Suprapubic skin (tissue), 4 donors: ENCODE measurements around the gene SH3TC1.

Experiments
- CTCF ChIP-seq, 2 donors: fragments of 200-600 bp in 1 of 2; fragments of 450-650 bp in 1 of 2; sonication (generic) in 1 of 2; IDR thresholded peaks; one replicate each; pipeline ENCODE4 v1.5.1; 2016 to 2019; ENCODE audit warnings: antibody characterized with exemption in 2 of 2, mild to moderate bottlenecking in 1 of 2, moderate library complexity in 1 of 2
- POLR2A ChIP-seq, 2 donors: fragments of 450-650 bp; IDR thresholded peaks; one replicate each; pipeline ENCODE4 v1.6.1; 2017; ENCODE audit warnings: antibody characterized with exemption in 2 of 2, mild to moderate bottlenecking in 2 of 2, moderate library complexity in 2 of 2
- POLR2AphosphoS5 ChIP-seq, 3 donors: sonication (generic); formaldehyde crosslinking; IDR thresholded peaks; one replicate each; pipeline ENCODE4 v1.6.1; 2017; ENCODE audit warnings: antibody characterized with exemption in 3 of 3

GRCh38 chr4:8236920-8237195 lies 37.8 kb downstream of the SH3TC1 start:
- TF ChIP-seq CTCF (IDR thresholded peaks at IDR 0.05), result no peak
- TF ChIP-seq POLR2AphosphoS5 (IDR thresholded peaks at IDR 0.05), result no peak
- no peak for TF ChIP-seq POLR2A (IDR thresholded peaks at IDR 0.05)
